H9 (cell line): ENCODE data around the gene GGT1. TPM values are rescaled to one million over a fixed set of nuclear protein-coding genes. Genes with fewer than 3 reads are reported as not detected.
"Not testable (repeated sequence)": the region's sequence is repeated elsewhere in the genome, so short reads cannot be mapped to it uniquely, and the experiment has no call there.

ENCODE experiments used
- DNase-seq: peaks from one replicate; pipeline ENCODE4 v3.0.0-alpha.2; 2017
- H2AFZ ChIP-seq: one replicate; pipeline ENCODE4 v1.6.1; 2013; ENCODE audit warnings: mild to moderate bottlenecking, low read length, control low read depth, moderate library complexity
- H2AK5ac ChIP-seq: 2 replicates; pipeline ENCODE4 v1.6.1; 2013; ENCODE audit warnings: low read length, control low read depth, mixed read lengths; ENCODE audit not compliant: insufficient read length
- H2BK120ac ChIP-seq: one replicate; pipeline ENCODE4 v1.6.1; 2013; ENCODE audit warnings: low read depth, mild to moderate bottlenecking, low read length, control low read depth, inconsistent platforms; ENCODE audit not compliant: poor library complexity, severe bottlenecking
- H2BK12ac ChIP-seq: 2 replicates; pipeline ENCODE4 v1.6.1; 2013; ENCODE audit warnings: low read length, control low read depth, mixed read lengths, low read depth; ENCODE audit not compliant: insufficient read length
- H2BK15ac ChIP-seq: 2 replicates; pipeline ENCODE4 v1.6.1; 2013; ENCODE audit warnings: low read depth, low read length, control low read depth
- H2BK20ac ChIP-seq: one replicate; pipeline ENCODE4 v1.6.1; 2013; ENCODE audit warnings: low read depth, mild to moderate bottlenecking, low read length, control low read depth, inconsistent platforms; ENCODE audit not compliant: poor library complexity, severe bottlenecking
- H2BK5ac ChIP-seq: 2 replicates; pipeline ENCODE4 v1.6.1; 2013; ENCODE audit warnings: low read length, control low read depth, mixed read lengths; ENCODE audit not compliant: insufficient read length
- H3K14ac ChIP-seq: 2 replicates; pipeline ENCODE4 v1.6.1; 2013; ENCODE audit warnings: low read length, control low read depth; ENCODE audit not compliant: insufficient read depth
- H3K18ac ChIP-seq: 2 replicates; pipeline ENCODE4 v1.6.1; 2013; ENCODE audit warnings: low read depth, mild to moderate bottlenecking, mixed read lengths, low read length, control low read depth; ENCODE audit not compliant: insufficient read length
- H3K23ac ChIP-seq: 2 replicates; pipeline ENCODE4 v1.6.1; 2013; ENCODE audit warnings: low read length, control low read depth, mixed read lengths, low read depth; ENCODE audit not compliant: insufficient read length
- H3K23me2 ChIP-seq: 2 replicates; pipeline ENCODE4 v1.6.1; 2013; ENCODE audit warnings: low read depth, mild to moderate bottlenecking, mixed read lengths, low read length, control low read depth; ENCODE audit not compliant: insufficient read length, poor library complexity, severe bottlenecking
- H3K27ac ChIP-seq: 2 replicates; pipeline ENCODE4 v1.5.1; 2013; ENCODE audit warnings: low read length, control low read depth, mixed read lengths, low read depth; ENCODE audit not compliant: insufficient read length
- H3K27me3 ChIP-seq: 2 replicates; pipeline ENCODE4 v1.6.1; 2013; ENCODE audit warnings: low read length, control low read depth, inconsistent platforms; ENCODE audit not compliant: insufficient read depth
- H3K4ac ChIP-seq: 2 replicates; pipeline ENCODE4 v1.6.1; 2013; ENCODE audit warnings: low read depth, mild to moderate bottlenecking, control low read depth, inconsistent platforms, low read length, moderate library complexity
- H3K4me1 ChIP-seq: 2 replicates; pipeline ENCODE4 v1.6.1; 2013; ENCODE audit warnings: low read length, control low read depth, inconsistent platforms; ENCODE audit not compliant: insufficient read depth
- H3K4me2 ChIP-seq: 2 replicates; pipeline ENCODE4 v1.6.1; 2013; ENCODE audit warnings: low read length, control low read depth, mixed read lengths; ENCODE audit not compliant: insufficient read length, insufficient read depth
- H3K56ac ChIP-seq: 2 replicates; pipeline ENCODE4 v1.6.1; 2013; ENCODE audit warnings: low read depth, mild to moderate bottlenecking, mixed read lengths, low read length, control low read depth; ENCODE audit not compliant: insufficient read length
- H3K79me1 ChIP-seq: 2 replicates; pipeline ENCODE4 v1.6.1; 2013; ENCODE audit warnings: low read depth, mild to moderate bottlenecking, moderate library complexity, low read length, control low read depth, inconsistent platforms; ENCODE audit not compliant: insufficient read depth, poor library complexity, severe bottlenecking
- H3K79me2 ChIP-seq: 2 replicates; pipeline ENCODE4 v1.6.1; 2013; ENCODE audit warnings: low read length, control low read depth, inconsistent platforms; ENCODE audit not compliant: insufficient read depth
- H3K9ac ChIP-seq: 2 replicates; pipeline ENCODE4 v1.6.1; 2013; ENCODE audit warnings: low read length, control low read depth, mixed read lengths; ENCODE audit not compliant: insufficient read length; ENCODE audit errors: extremely low read depth
- H3K9me3 ChIP-seq: one replicate; pipeline ENCODE4 v1.6.1; 2013; ENCODE audit warnings: low read depth, low read length, inconsistent platforms; ENCODE audit not compliant: control insufficient read depth
- H3T11ph ChIP-seq: one replicate; pipeline ENCODE4 v1.6.1; 2013; ENCODE audit warnings: mild to moderate bottlenecking, low read length, control low read depth, inconsistent platforms
- H4K20me1 ChIP-seq: one replicate; pipeline ENCODE4 v1.6.1; 2013; ENCODE audit not compliant: control insufficient read depth, insufficient read length, insufficient read depth
- H4K5ac ChIP-seq: 2 replicates; pipeline ENCODE4 v1.6.1; 2013; ENCODE audit warnings: low read depth, mild to moderate bottlenecking, mixed read lengths, low read length, control low read depth; ENCODE audit not compliant: insufficient read length
- H4K8ac ChIP-seq: replicated peaks from 2 replicates; pipeline ENCODE4 v1.6.1; 2013; ENCODE audit warnings: low read length, control low read depth, mixed read lengths, low read depth; ENCODE audit not compliant: insufficient read length
- H4K91ac ChIP-seq: 2 replicates; pipeline ENCODE4 v1.6.1; 2013; ENCODE audit warnings: low read depth, mild to moderate bottlenecking, moderate library complexity, mixed read lengths, low read length, control low read depth; ENCODE audit not compliant: insufficient read length
- H3K27ac Mint-ChIP-seq, 3 experiments: 2 replicates in 2 of 3; 3 replicates in 1 of 3; pipeline ENCODE4 v1.8.0; 2020 to 2021; ENCODE audit warnings: mixed read lengths in 3 of 3, mild to moderate bottlenecking in 1 of 3, moderate library complexity in 1 of 3
- H3K27me3 Mint-ChIP-seq: 2 replicates; pipeline ENCODE4 v1.8.0; 2021; ENCODE audit warnings: low read depth, mild to moderate bottlenecking, moderate library complexity, mixed read lengths
- H3K36me3 Mint-ChIP-seq, 3 experiments: 2 replicates in 2 of 3; 3 replicates in 1 of 3; pipeline ENCODE4 v1.8.0; 2020 to 2021; ENCODE audit warnings: low read depth in 3 of 3, mixed read lengths in 3 of 3; ENCODE audit not compliant: insufficient read depth in 1 of 3
- H3K4me1 Mint-ChIP-seq, 2 experiments: 2 replicates each; pipeline ENCODE4 v1.8.0; 2020; ENCODE audit warnings: mixed read lengths in 2 of 2
- H3K4me3 Mint-ChIP-seq, 2 experiments: 2 replicates in 1 of 2; 3 replicates in 1 of 2; pipeline ENCODE4 v1.8.0; 2020 to 2021; ENCODE audit warnings: mild to moderate bottlenecking in 2 of 2, mixed read lengths in 2 of 2, moderate library complexity in 1 of 2
- H3K9me3 Mint-ChIP-seq, 2 experiments: 2 replicates in 1 of 2; 3 replicates in 1 of 2; pipeline ENCODE4 v1.8.0; 2020; ENCODE audit warnings: mild to moderate bottlenecking in 2 of 2, mixed read lengths in 2 of 2, moderate library complexity in 1 of 2
- WGBS: extraction: QIAGEN DNeasy Blood & Tissue Kit; methylation state at CpG from one replicate; pipeline ENCODE4 v1.1.7; 2013; ENCODE audit warnings: missing lambda C conversion rate, low lambda C conversion rate, mixed read lengths; ENCODE audit not compliant: insufficient read length; ENCODE audit errors: extremely low coverage; 5-methylcytosine and 5-hydroxymethylcytosine counted together
- total RNA-seq: library from RNA; stranded (reverse); gene quantifications from 2 replicates; pipeline ENCODE4 v1.2.1, GENCODE V29; 2021

GGT1 gene
- total RNA-seq, 1 experiment from 2014 or later: 20.5 TPM

DNA sequence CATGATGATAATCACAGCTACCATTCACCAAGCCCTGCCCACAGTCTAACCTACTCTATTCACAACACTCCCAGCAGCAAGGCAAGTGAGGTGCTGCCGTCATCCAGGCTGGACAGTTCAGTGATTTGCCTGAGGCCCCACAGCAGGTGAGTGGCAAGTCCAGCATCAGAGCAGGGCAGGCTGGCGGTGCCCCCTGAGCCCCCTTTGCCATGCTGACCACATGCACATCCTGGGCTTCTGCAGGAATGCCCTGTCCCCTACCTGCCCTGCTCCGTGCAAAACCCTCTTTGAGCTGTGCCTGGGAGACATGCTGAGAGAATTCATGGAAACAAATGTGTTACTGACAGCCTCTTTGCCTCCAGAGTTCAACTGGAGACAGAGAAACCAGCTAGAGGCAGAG, 6.9 kb downstream of the GGT1 start:
- not testable (repeated sequence) for H3K27me3 Mint-ChIP-seq, H3T11ph ChIP-seq, H3K18ac ChIP-seq, H3K27ac ChIP-seq, H3K79me2 ChIP-seq, H4K8ac ChIP-seq, H2AK5ac ChIP-seq, H2BK15ac ChIP-seq, H3K4me1 Mint-ChIP-seq, DNase-seq, H3K4ac ChIP-seq, H2BK12ac ChIP-seq, H4K5ac ChIP-seq, H2AFZ ChIP-seq, H3K4me3 Mint-ChIP-seq, H3K23ac ChIP-seq, H3K23me2 ChIP-seq, H3K4me1 ChIP-seq, H3K56ac ChIP-seq, H2BK5ac ChIP-seq, H2BK120ac ChIP-seq, H4K20me1 ChIP-seq, H4K91ac ChIP-seq, H3K14ac ChIP-seq, H3K36me3 Mint-ChIP-seq, H3K27me3 ChIP-seq, H3K79me1 ChIP-seq, H3K9me3 Mint-ChIP-seq, H3K9me3 ChIP-seq, H3K27ac Mint-ChIP-seq, H3K4me2 ChIP-seq, H2BK20ac ChIP-seq, H3K9ac ChIP-seq
- WGBS: no CpG with 5 or more reads among the region's 3 CpGs

DNA sequence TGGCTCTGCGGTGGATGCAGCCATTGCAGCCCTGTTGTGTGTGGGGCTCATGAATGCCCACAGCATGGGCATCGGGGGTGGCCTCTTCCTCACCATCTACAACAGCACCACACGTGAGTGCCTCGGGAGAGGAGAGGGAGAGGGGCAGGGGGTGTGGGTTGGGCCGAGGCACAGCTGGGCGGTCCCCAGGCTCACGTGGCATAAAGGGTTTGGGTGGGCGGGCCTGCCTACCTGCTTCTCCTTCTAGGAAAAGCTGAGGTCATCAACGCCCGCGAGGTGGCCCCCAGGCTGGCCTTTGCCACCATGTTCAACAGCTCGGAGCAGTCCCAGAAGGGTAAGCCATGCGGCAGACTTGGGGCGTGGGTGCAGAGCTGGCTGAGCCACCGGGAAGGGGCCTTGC, 11.8 kb downstream of the GGT1 start:
- not testable (repeated sequence) for H3K4ac ChIP-seq, H4K20me1 ChIP-seq, H3K27me3 ChIP-seq, H3K79me1 ChIP-seq, H3K27ac ChIP-seq, H3K4me3 Mint-ChIP-seq, H2BK20ac ChIP-seq, H2AK5ac ChIP-seq, H3K79me2 ChIP-seq, H2AFZ ChIP-seq, H3K23ac ChIP-seq, H3K9ac ChIP-seq, H4K91ac ChIP-seq, H2BK5ac ChIP-seq, H3K56ac ChIP-seq, H3K23me2 ChIP-seq, H3K27me3 Mint-ChIP-seq, H4K5ac ChIP-seq, H3K4me2 ChIP-seq, H3T11ph ChIP-seq, H2BK12ac ChIP-seq, H2BK120ac ChIP-seq, H3K36me3 Mint-ChIP-seq, H3K9me3 Mint-ChIP-seq, H3K27ac Mint-ChIP-seq, H3K9me3 ChIP-seq, H3K4me1 Mint-ChIP-seq, H2BK15ac ChIP-seq, H3K18ac ChIP-seq, H3K14ac ChIP-seq, H4K8ac ChIP-seq, H3K4me1 ChIP-seq
- WGBS: no CpG with 5 or more reads among the region's 15 CpGs
- peak; percentile 68 for DNase-seq
